Measurements from ENCODE around the gene RBM41.

The RBM41 gene

GRCh38 chrX:107025545-107025944, 93.1 kb downstream of the RBM41 start:
- no peak for DNase-seq

- no peak for DNase-seq
Observed at GRCh38 chrX:107014936-107015335, 103.7 kb downstream of the RBM41 start.
